Measurements from ENCODE around the gene RAB6A.

DNA sequence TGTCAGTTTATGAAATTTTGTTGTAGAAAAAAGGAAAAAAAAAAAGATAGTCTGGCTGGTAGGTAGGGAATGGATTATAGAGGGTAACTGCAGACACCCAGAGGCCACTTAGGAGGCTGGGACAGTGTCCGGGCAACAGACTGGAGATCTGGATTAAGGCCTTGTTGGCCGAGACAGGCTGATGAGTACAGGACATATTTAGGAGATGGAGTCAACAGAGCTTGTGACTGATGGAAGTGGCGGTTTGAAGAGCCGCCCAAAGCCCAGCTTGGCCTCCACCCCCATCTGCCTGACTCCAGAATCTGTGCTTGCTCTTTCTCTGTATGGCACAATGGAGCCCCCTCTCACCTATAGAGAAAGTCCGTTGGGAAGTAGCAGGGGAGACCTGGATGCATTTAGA lies 106.9 kb downstream of the RAB6A start:
- TF ChIP-seq POLR2A (IDR thresholded peaks at IDR 0.05; ENCODE audit: low read length) = no peak
- TF ChIP-seq GATA1 (IDR thresholded peaks at IDR 0.05; ENCODE audit: low read depth, low read length) = no peak
